Trophoblast cell (in vitro differentiated cells and primary cell): ENCODE measurements around the gene CALCA.

Experiments
- DNase-seq, 2 donors: peaks; one replicate each; pipeline ENCODE4 v3.0.0-alpha.2; 2016
- H2AFZ ChIP-seq: 2 replicates; pipeline ENCODE4 v1.6.1; 2013; ENCODE audit warnings: low read length, moderate library complexity, mild to moderate bottlenecking; ENCODE audit not compliant: insufficient read depth, poor library complexity
- H2AK5ac ChIP-seq: 2 replicates; pipeline ENCODE4 v1.6.1; 2013; ENCODE audit warnings: mild to moderate bottlenecking, low read length
- H2BK120ac ChIP-seq: 2 replicates; pipeline ENCODE4 v1.6.1; 2013; ENCODE audit warnings: low read length, mild to moderate bottlenecking, moderate library complexity; ENCODE audit not compliant: insufficient read depth, poor library complexity
- H2BK12ac ChIP-seq: 2 replicates; pipeline ENCODE4 v1.6.1; 2013; ENCODE audit warnings: mild to moderate bottlenecking, low read length, moderate library complexity
- H2BK5ac ChIP-seq: 2 replicates; pipeline ENCODE4 v1.6.1; 2013; ENCODE audit warnings: low read length, low read depth, moderate library complexity, mild to moderate bottlenecking; ENCODE audit not compliant: poor library complexity
- H3K14ac ChIP-seq: 2 replicates; pipeline ENCODE4 v1.6.1; 2013; ENCODE audit warnings: mild to moderate bottlenecking, low read length
- H3K18ac ChIP-seq: 2 replicates; pipeline ENCODE4 v1.6.1; 2013; ENCODE audit warnings: mild to moderate bottlenecking, low read length
- H3K23ac ChIP-seq: 2 replicates; pipeline ENCODE4 v1.6.1; 2013; ENCODE audit warnings: low read length
- H3K27ac ChIP-seq: 2 replicates; pipeline ENCODE4 v1.5.1; 2013; ENCODE audit warnings: low read depth, mild to moderate bottlenecking, inconsistent platforms, low read length, moderate library complexity
- H3K27me3 ChIP-seq: 2 replicates; pipeline ENCODE4 v1.6.1; 2013; ENCODE audit warnings: inconsistent platforms, mild to moderate bottlenecking, low read length, moderate library complexity; ENCODE audit not compliant: insufficient read depth
- H3K36me3 ChIP-seq, 2 experiments: 1 replicate in 1 of 2; 2 replicates in 1 of 2; pipeline ENCODE4 v1.6.1; 2013; ENCODE audit warnings: low read length in 2 of 2, mild to moderate bottlenecking in 2 of 2, moderate library complexity in 1 of 2; ENCODE audit not compliant: insufficient read depth in 2 of 2, control insufficient read depth in 1 of 2
- H3K4ac ChIP-seq: 2 replicates; pipeline ENCODE4 v1.6.1; 2013; ENCODE audit warnings: low read depth, mild to moderate bottlenecking, low read length, moderate library complexity
- H3K4me1 ChIP-seq, 2 experiments: 1 replicate in 1 of 2; 2 replicates in 1 of 2; pipeline ENCODE4 v1.6.1; 2013; ENCODE audit warnings: low read length in 2 of 2, mild to moderate bottlenecking in 2 of 2, moderate library complexity in 1 of 2; ENCODE audit not compliant: insufficient read depth in 2 of 2, control insufficient read depth in 1 of 2
- H3K4me2 ChIP-seq: 2 replicates; pipeline ENCODE4 v1.6.1; 2013; ENCODE audit warnings: inconsistent platforms, mild to moderate bottlenecking, low read length, moderate library complexity
- H3K4me3 ChIP-seq: 2 replicates; pipeline ENCODE4 v1.5.1; 2013; ENCODE audit warnings: mild to moderate bottlenecking, low read depth, low read length, inconsistent platforms
- H3K79me1 ChIP-seq: one replicate; pipeline ENCODE4 v1.6.1; 2013; ENCODE audit warnings: low read length
- H3K79me2 ChIP-seq: 2 replicates; pipeline ENCODE4 v1.6.1; 2013; ENCODE audit warnings: low read length, mild to moderate bottlenecking; ENCODE audit not compliant: control insufficient read depth, insufficient read depth, poor library complexity
- H3K9ac ChIP-seq: 2 replicates; pipeline ENCODE4 v1.6.1; 2013; ENCODE audit warnings: mild to moderate bottlenecking, low read length
- H3K9me3 ChIP-seq: 2 replicates; pipeline ENCODE4 v1.6.1; 2013; ENCODE audit warnings: low read depth, mild to moderate bottlenecking, control low read depth, inconsistent platforms, low read length; ENCODE audit not compliant: insufficient read depth
- H4K12ac ChIP-seq: 2 replicates; pipeline ENCODE4 v1.6.1; 2013; ENCODE audit warnings: low read depth, mild to moderate bottlenecking, low read length, moderate library complexity
- H4K8ac ChIP-seq: 2 replicates; pipeline ENCODE4 v1.6.1; 2013; ENCODE audit warnings: low read depth, mild to moderate bottlenecking, low read length, moderate library complexity
- H4K91ac ChIP-seq: one replicate; pipeline ENCODE4 v1.6.1; 2013; ENCODE audit warnings: low read depth, mild to moderate bottlenecking, low read length, moderate library complexity
- WGBS: extraction: QIAGEN DNeasy Blood & Tissue Kit; methylation state at CpG from one replicate; pipeline ENCODE4 v1.1.7; 2013; ENCODE audit warnings: missing lambda C conversion rate; ENCODE audit not compliant: insufficient read length, insufficient coverage; ENCODE audit errors: extremely low coverage; 5-methylcytosine and 5-hydroxymethylcytosine counted together

Gene CALCA

DNA sequence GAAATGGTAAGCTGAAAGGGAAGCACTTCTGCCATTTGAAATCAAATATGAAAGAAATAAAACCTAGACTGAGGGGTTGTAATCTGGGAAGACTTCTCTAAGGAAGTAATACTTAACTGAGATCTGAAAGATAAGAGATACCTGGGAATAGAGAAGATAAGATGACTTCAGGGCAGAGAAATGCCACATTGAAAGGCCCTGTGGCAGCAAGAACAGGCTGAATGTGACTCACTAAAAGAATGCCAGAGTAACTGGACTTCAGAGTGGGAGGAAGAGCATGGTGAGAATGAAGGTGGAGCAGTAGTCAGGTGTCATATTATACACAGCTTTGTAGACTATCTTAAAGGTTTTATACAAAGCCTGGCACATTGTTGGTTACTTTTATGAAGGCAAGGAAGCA, 17.6 kb downstream of the CALCA start:
- Histone ChIP-seq H2BK5ac (no peak overlapping the region), H3K14ac (no peak overlapping the region), H2BK120ac (no peak overlapping the region), H3K9ac (no peak overlapping the region), H4K91ac (no peak overlapping the region), H2BK12ac (no peak overlapping the region), H3K79me1 (no peaks in the 10 kb centered on the region), H3K23ac (no peak overlapping the region), H4K12ac (no peak overlapping the region), H3K27ac (no peak overlapping the region), H2AK5ac (no peak overlapping the region), H3K36me3 (no peaks in the 10 kb centered on the region), H3K4me2 (no peak overlapping the region), H3K4ac (no peak overlapping the region), H3K18ac (no peak overlapping the region), H3K9me3 (no peaks in the 10 kb centered on the region), H3K4me1 (no peaks in the 10 kb centered on the region), H3K27me3 (no peaks in the 10 kb centered on the region), H3K79me2 (no peaks in the 10 kb centered on the region), H3K4me3 (no peak overlapping the region), H2AFZ (no peak overlapping the region), H4K8ac (no peak overlapping the region)
- peak; percentile 64 to 83 for DNase-seq

DNA sequence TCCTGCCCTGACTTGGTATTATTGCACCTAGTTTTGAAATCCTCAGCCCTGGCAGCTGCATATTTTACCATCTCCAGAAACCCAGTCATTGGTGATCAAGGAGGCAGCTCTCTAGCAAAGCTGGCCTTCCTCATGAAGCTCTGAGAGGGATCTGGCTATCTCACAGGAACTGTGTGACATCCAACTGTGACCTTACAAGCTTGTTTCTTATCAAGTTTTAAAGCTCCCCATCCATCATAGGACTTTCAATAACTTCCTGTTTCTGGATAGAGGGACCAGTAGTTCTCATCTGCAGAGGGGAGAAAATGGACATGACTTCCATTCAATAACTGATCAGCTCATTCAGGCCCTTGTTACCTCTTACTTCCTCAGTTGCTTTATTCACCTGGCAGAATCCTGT, 18.2 kb downstream of the CALCA start:
- no peak overlapping the region for H4K12ac ChIP-seq
- H2AFZ ChIP-seq = no peak overlapping the region
- no peak overlapping the region for H2AK5ac ChIP-seq
- no peak overlapping the region for H4K91ac ChIP-seq
- H3K23ac ChIP-seq = no peak overlapping the region
- no peak overlapping the region for H4K8ac ChIP-seq
- no peaks in the 10 kb centered on the region for H3K27me3 ChIP-seq
- no peak overlapping the region for H3K27ac ChIP-seq
- H3K4me2 ChIP-seq = no peak overlapping the region
- no peak overlapping the region for H3K4ac ChIP-seq
- no peak overlapping the region for H2BK120ac ChIP-seq
- no peaks in the 10 kb centered on the region for H3K79me2 ChIP-seq
- H3K36me3 ChIP-seq = no peaks in the 10 kb centered on the region
- no peak overlapping the region for H3K18ac ChIP-seq
- H3K9ac ChIP-seq = no peak overlapping the region
- H2BK5ac ChIP-seq = no peak overlapping the region
- no peak overlapping the region for H3K4me3 ChIP-seq
- H2BK12ac ChIP-seq = no peak overlapping the region
- DNase-seq = peak in 1 of 2 donors; percentile 49
- no peaks in the 10 kb centered on the region for H3K9me3 ChIP-seq
- no peaks in the 10 kb centered on the region for H3K79me1 ChIP-seq
- no peak overlapping the region for H3K14ac ChIP-seq
- H3K4me1 ChIP-seq = no peaks in the 10 kb centered on the region

DNA sequence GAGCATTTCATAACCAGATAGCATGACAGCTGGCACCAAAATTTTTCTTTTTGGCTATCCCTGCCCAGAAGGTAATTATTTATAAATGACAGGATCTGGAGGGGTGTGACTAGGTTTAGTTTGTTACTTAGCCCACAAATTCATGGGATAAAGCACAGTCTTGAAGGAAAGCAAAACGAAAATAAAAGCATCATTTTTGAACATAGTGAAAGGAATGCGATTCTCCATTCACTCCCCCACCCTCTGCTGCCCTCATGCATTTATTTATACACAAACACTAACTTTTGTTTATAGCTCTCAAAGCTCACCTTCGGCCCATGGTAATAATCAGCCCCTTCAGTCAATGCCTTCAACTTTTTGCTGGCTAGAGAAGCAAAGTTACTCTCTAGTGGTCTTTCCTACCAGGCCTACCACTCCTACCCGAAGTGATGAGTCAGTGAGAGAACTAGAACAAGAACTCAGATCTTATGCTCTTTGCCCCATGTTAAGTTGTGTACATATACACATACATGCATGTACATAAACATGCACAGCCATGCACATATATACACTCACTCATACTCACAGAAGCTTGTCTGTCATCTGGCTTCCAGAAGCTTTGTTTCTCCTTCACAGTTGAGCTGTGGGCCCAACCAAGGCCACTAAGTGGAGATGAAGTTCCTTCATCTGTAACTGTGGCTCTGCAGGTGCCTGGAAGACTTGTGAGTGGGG, 22.6 kb downstream of the CALCA start:
- Histone ChIP-seq H3K4me3 (no peak overlapping the region), H2AK5ac (no peak overlapping the region), H3K9me3 (no peaks in the 10 kb centered on the region), H3K27me3 (no peaks in the 10 kb centered on the region), H3K14ac (no peak overlapping the region), H3K79me1 (no peaks in the 10 kb centered on the region), H4K12ac (no peak overlapping the region), H2BK5ac (no peak overlapping the region), H2BK120ac (no peak overlapping the region), H3K27ac (no peak overlapping the region), H3K18ac (no peak overlapping the region), H3K4me2 (no peak overlapping the region), H3K79me2 (no peaks in the 10 kb centered on the region), H4K8ac (no peak overlapping the region), H3K4ac (no peak overlapping the region), H3K36me3 (no peaks in the 10 kb centered on the region), H3K9ac (no peak overlapping the region), H3K23ac (no peak overlapping the region), H4K91ac (no peak overlapping the region), H2BK12ac (no peak overlapping the region), H3K4me1 (no peaks in the 10 kb centered on the region), H2AFZ (no peak overlapping the region)
- no peak for DNase-seq
- WGBS = no CpG with 5 or more reads among the region's 4 CpGs

DNA sequence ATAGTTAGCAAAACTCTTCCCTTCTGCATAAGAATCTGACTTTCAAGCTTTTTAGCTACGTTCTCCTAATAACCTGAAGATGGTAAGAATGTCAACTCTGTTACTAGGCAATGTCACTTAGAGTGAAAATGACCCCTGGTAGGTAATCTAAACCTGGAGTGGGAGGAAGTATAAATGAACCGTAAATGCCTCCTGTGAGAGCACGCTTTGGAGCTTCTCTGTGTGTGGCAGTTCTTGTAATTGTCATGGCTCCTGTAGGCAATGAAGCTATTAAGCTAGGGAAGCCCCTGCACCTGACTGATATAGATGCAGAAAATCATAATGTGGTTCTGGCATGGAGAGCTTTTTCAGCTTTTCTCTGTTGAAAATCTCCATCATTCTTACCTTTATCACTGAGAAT, 29.4 kb downstream of the CALCA start:
- no peak overlapping the region for H4K12ac ChIP-seq
- no peak overlapping the region for H3K14ac ChIP-seq
- H3K36me3 ChIP-seq = no peaks in the 10 kb centered on the region
- H3K79me1 ChIP-seq = no peaks in the 10 kb centered on the region
- no peak overlapping the region for H2BK12ac ChIP-seq
- no peak overlapping the region for H3K18ac ChIP-seq
- no peak overlapping the region for H2AFZ ChIP-seq
- no peaks in the 10 kb centered on the region for H3K79me2 ChIP-seq
- H2AK5ac ChIP-seq = no peak overlapping the region
- H3K23ac ChIP-seq = no peak overlapping the region
- H3K9me3 ChIP-seq = peaks cover 5% of the 10 kb centered on the region
- no peak overlapping the region for H3K9ac ChIP-seq
- no peak overlapping the region for H4K8ac ChIP-seq
- WGBS = no CpG with 5 or more reads among the region's 3 CpGs
- no peaks in the 10 kb centered on the region for H3K27me3 ChIP-seq
- no peak for DNase-seq
- no peak overlapping the region for H3K27ac ChIP-seq
- no peak overlapping the region for H3K4me2 ChIP-seq
- no peaks in the 10 kb centered on the region for H3K4me1 ChIP-seq
- no peak overlapping the region for H2BK5ac ChIP-seq
- H3K4ac ChIP-seq = no peak overlapping the region
- no peak overlapping the region for H3K4me3 ChIP-seq
- H4K91ac ChIP-seq = no peak overlapping the region
- no peak overlapping the region for H2BK120ac ChIP-seq
